ENCODE results near the gene STAC3. TPM values are rescaled to one million over a fixed set of nuclear protein-coding genes. Genes with fewer than 3 reads are reported as not detected.

STAC3 gene
- total RNA-seq, 2 donors from 2014 or later: 2.5 to 6.1 TPM

DNA sequence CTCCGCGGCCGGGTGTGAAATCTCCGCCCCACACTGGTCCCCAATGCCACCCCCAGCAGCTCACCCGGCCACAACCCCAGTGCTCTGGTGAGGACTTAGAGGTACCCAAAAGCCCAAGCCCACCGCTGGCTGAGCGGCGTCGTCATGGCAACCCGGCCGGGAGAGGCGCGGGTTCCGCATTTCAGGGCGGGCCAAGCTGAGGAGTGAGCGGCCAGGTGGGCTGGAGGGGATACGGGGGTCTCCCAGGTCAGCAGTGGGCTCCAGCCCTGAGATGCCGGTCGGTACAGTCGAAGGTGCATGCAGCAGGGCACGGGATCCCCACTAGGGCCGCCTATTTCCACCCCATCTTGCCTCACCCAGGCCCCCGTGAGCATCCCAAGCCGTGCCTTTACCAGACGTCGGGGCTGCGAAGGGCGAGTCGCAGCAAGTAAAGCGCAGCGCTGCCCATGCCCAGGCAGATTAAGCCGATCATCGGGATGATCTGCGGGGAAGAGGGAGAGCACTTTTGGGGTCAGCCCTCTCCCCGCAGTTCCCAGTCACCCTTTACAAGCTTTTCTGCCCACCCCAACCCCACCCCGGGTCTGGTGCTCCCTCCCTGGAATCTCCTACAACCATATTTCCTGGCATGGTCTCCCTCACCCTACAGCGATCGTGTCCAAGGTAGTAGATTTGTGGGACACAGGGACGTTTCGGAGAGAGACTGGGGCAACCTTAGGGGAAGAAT is 14.6 kb downstream of the STAC3 start:
- H3K4me3 Mint-ChIP-seq: peak overlapping the region; percentile 4
- no peaks in the 10 kb centered on the region for H3K9me3 Mint-ChIP-seq
- DNase-seq (ENCODE audit: low spot score) (no peak), ATAC-seq (no peak)
- peaks cover 8% of the 10 kb centered on the region for H3K36me3 Mint-ChIP-seq
- H3K4me1 Mint-ChIP-seq (ENCODE audit: low read depth in 2 of 2): peaks cover 35 to 48% of the 10 kb centered on the region in 2 donors
- no peak overlapping the region for H3K27ac Mint-ChIP-seq
- peaks cover 30 to 38% of the 10 kb centered on the region in 2 donors for H3K27me3 Mint-ChIP-seq

DNA sequence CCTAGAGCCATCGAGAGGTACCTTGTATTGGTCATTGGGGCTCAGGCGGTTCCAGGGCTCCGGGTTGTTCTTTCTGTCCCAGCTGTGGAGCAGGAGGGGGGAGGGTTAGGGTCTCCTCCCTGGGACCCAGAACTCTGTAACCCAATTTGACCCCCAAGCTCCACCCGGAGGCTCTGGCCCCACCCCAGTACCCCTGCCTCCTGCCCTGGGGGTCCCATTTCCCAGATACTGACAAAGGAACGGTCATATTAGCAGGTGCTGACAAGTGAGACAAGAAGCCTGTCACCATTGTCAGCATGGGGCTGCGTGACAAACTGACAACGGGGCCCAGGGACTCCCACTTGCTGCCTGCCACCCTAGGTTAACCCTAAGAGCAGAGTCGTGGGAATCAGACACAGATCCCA is 15.3 kb downstream of the STAC3 start:
- DNase-seq (ENCODE audit: low spot score) (no peak), ATAC-seq (no peak)
- H3K36me3 Mint-ChIP-seq: peaks cover 8% of the 10 kb centered on the region
- no peak overlapping the region for H3K27ac Mint-ChIP-seq
- no peak overlapping the region for H3K4me3 Mint-ChIP-seq
- peaks cover 29 to 36% of the 10 kb centered on the region in 2 donors for H3K27me3 Mint-ChIP-seq
- peaks cover 34 to 50% of the 10 kb centered on the region in 2 donors for H3K4me1 Mint-ChIP-seq (ENCODE audit: low read depth in 2 of 2)
- no peaks in the 10 kb centered on the region for H3K9me3 Mint-ChIP-seq

- H3K4me3 Mint-ChIP-seq: no peak overlapping the region
- no peaks in the 10 kb centered on the region for H3K9me3 Mint-ChIP-seq
- H3K4me1 Mint-ChIP-seq (ENCODE audit: low read depth in 2 of 2): peaks cover 34 to 50% of the 10 kb centered on the region in 2 donors
- ATAC-seq: no peak
- peaks cover 14% of the 10 kb centered on the region for H3K36me3 Mint-ChIP-seq
- no peak overlapping the region for H3K27ac Mint-ChIP-seq
- no peak for DNase-seq (ENCODE audit: low spot score)
- peaks cover 23 to 30% of the 10 kb centered on the region in 2 donors for H3K27me3 Mint-ChIP-seq
These were observed 15.8 kb downstream of the STAC3 start for GRCh38 chr12:57235017-57235727.

- Mint-ChIP-seq H3K4me3 (no peak overlapping the region), H3K9me3 (no peaks in the 10 kb centered on the region), H3K4me1 (ENCODE audit: low read depth in 2 of 2) (peaks cover 34 to 50% of the 10 kb centered on the region in 2 donors), H3K27me3 (peaks cover 21 to 24% of the 10 kb centered on the region in 2 donors), H3K36me3 (peaks cover 19% of the 10 kb centered on the region), H3K27ac (no peak overlapping the region)
- DNase-seq (ENCODE audit: low spot score) (no peak), ATAC-seq (no peak)
These were observed 16.4 kb downstream of the STAC3 start for GRCh38 chr12:57234571-57235016.

DNA sequence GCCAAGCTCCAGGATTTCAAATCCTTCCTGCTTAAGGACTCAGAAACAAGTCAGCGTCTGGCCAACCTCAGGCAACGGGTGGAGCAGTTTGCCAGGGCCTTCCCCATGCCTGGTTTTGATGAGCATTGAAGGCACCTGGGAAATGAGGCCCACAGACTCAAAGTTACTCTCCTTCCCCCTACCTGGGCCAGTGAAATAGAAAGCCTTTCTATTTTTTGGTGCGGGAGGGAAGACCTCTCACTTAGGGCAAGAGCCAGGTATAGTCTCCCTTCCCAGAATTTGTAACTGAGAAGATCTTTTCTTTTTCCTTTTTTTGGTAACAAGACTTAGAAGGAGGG is 16.8 kb downstream of the STAC3 start:
- Mint-ChIP-seq H3K4me3 (no peak overlapping the region), H3K27ac (no peak overlapping the region), H3K9me3 (no peaks in the 10 kb centered on the region), H3K4me1 (ENCODE audit: low read depth in 2 of 2) (peaks cover 34 to 51% of the 10 kb centered on the region in 2 donors), H3K27me3 (peaks cover 18 to 21% of the 10 kb centered on the region in 2 donors), H3K36me3 (peaks cover 19% of the 10 kb centered on the region)
- DNase-seq (ENCODE audit: low spot score): no peak
- ATAC-seq: no peak

- Mint-ChIP-seq H3K36me3 (peaks cover 19% of the 10 kb centered on the region), H3K4me3 (no peak overlapping the region), H3K4me1 (ENCODE audit: low read depth in 2 of 2) (peaks cover 34 to 52% of the 10 kb centered on the region in 2 donors), H3K9me3 (no peaks in the 10 kb centered on the region), H3K27ac (no peak overlapping the region), H3K27me3 (peaks cover 14 to 15% of the 10 kb centered on the region in 2 donors)
- DNase-seq (ENCODE audit: low spot score): no peak
- ATAC-seq: no peak
These were observed 17.4 kb downstream of the STAC3 start for GRCh38 chr12:57233357-57234232.

- DNase-seq (ENCODE audit: low spot score) (no peak), ATAC-seq (no peak)
- Mint-ChIP-seq H3K27ac (no peak overlapping the region), H3K9me3 (no peaks in the 10 kb centered on the region), H3K27me3 (peaks cover 13 to 14% of the 10 kb centered on the region in 2 donors), H3K4me3 (peak overlapping the region; percentile 96), H3K4me1 (ENCODE audit: low read depth in 2 of 2) (peaks cover 34 to 51% of the 10 kb centered on the region in 2 donors), H3K36me3 (peaks cover 19% of the 10 kb centered on the region)
These were observed 18.7 kb downstream of the STAC3 start for GRCh38 chr12:57232156-57232756.

GRCh38 chr12:57231276-57232021 is 19.5 kb downstream of the STAC3 start:
- Mint-ChIP-seq H3K27me3 (peaks cover 11 to 14% of the 10 kb centered on the region in 2 donors), H3K27ac (peak overlapping the region; percentile 98 to 100), H3K9me3 (no peaks in the 10 kb centered on the region), H3K4me1 (ENCODE audit: low read depth in 2 of 2) (peaks cover 38 to 48% of the 10 kb centered on the region in 2 donors), H3K4me3 (peak overlapping the region; percentile 96), H3K36me3 (peaks cover 19% of the 10 kb centered on the region)
- ATAC-seq (no peak), DNase-seq (ENCODE audit: low spot score) (no peak)

DNA sequence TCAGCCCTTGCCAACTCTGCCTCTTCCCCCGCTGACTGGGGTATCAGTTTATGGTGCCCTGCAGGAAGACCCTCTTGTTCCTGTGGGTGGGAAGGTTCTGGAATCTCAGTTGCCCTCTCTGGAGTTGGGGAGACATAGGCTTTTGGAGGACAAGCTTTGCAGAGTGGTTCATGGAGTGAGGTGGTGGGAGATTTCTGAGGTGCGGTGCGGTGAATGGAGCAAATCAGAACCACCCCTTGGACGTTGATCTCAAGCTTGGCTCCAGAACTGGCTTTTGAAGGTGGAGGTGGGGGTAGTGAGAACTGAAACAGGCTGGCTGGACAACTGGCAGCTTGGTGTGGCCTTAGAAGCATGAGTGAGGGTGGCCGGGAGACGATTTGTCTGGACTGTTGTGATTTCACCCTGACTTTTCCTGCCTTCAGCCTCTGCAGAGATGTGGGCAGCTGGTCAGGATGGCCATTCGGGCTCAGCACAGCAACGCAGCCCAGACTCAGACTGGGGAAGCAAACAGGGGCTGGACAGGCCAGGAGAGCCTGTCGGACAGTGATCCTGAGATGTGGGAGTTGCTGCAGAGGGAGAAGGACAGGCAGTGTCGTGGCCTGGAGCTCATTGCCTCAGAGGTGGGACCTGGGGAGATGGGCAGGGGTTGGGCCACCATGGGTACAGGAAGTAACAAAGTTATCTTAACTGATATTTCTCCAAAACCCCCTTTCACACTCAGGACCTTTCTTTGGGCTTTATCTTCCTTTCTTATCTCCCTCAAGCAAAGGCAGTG is 20.4 kb downstream of the STAC3 start:
- H3K27ac Mint-ChIP-seq: peak overlapping the region; percentile 98 to 100
- ATAC-seq (no peak), DNase-seq (ENCODE audit: low spot score) (no peak)
- H3K4me3 Mint-ChIP-seq: peak overlapping the region; percentile 96
- H3K4me1 Mint-ChIP-seq (ENCODE audit: low read depth in 2 of 2): peaks cover 41 to 53% of the 10 kb centered on the region in 2 donors
- H3K9me3 Mint-ChIP-seq: no peaks in the 10 kb centered on the region
- H3K36me3 Mint-ChIP-seq: peaks cover 19% of the 10 kb centered on the region
- H3K27me3 Mint-ChIP-seq: peaks cover 12 to 23% of the 10 kb centered on the region in 2 donors

- peaks cover 14 to 25% of the 10 kb centered on the region in 2 donors for H3K27me3 Mint-ChIP-seq
- peak; percentile 84 to 92 for ATAC-seq
- DNase-seq (ENCODE audit: low spot score): peak; percentile 96
- peak within 1 kb of the TSS; percentile 96 for H3K4me3 Mint-ChIP-seq
- H3K4me1 Mint-ChIP-seq (ENCODE audit: low read depth in 2 of 2): peaks cover 41 to 55% of the 10 kb centered on the region in 2 donors
- no peaks in the 10 kb centered on the region for H3K9me3 Mint-ChIP-seq
- peak within 1 kb of the TSS; percentile 98 to 100 for H3K27ac Mint-ChIP-seq
- peaks cover 19% of the 10 kb centered on the region for H3K36me3 Mint-ChIP-seq
These were observed 21.2 kb downstream of the STAC3 start, which contains the start of gene SHMT2 for GRCh38 chr12:57229634-57230380. Gene SHMT2, plus strand, starts transcription at chr12:57229711. Its CDS starts 68 bp downstream, at chr12:57229779.

- DNase-seq (ENCODE audit: low spot score): no peak
- peak overlapping the region; percentile 96 for H3K4me3 Mint-ChIP-seq
- H3K27ac Mint-ChIP-seq: peak overlapping the region; percentile 98 to 100
- no peaks in the 10 kb centered on the region for H3K9me3 Mint-ChIP-seq
- peaks cover 14 to 25% of the 10 kb centered on the region in 2 donors for H3K27me3 Mint-ChIP-seq
- H3K4me1 Mint-ChIP-seq (ENCODE audit: low read depth in 2 of 2): peaks cover 42 to 51% of the 10 kb centered on the region in 2 donors
- peaks cover 13% of the 10 kb centered on the region for H3K36me3 Mint-ChIP-seq
- peak; percentile 8 to 34 for ATAC-seq
These were observed 21.8 kb downstream of the STAC3 start for GRCh38 chr12:57229046-57229633.

Measured in natural killer cell treated with Interleukin-12 subunit alpha and Interleukin-12 subunit beta and Interleukin-15 and Interleukin-18, amount 100 ng/mL, for 72 hours (primary cell).